Large intestine (tissue), 3 donors: ENCODE measurements around the gene SGMS1. TPM values are rescaled to one million over a fixed set of nuclear protein-coding genes. Genes with fewer than 3 reads are reported as not detected.

Experiments
- DNase-seq, 2 donors: peaks; one replicate each; pipeline versions ENCODE4 v3.0.0 to v3.0.0-alpha.2; 2013
- H3K27ac ChIP-seq: one replicate; pipeline ENCODE4 v1.5.1; 2013; ENCODE audit warnings: low read length
- H3K27me3 ChIP-seq: 2 replicates; pipeline ENCODE4 v1.6.1; 2013; ENCODE audit warnings: low read length; ENCODE audit not compliant: control insufficient read depth, insufficient read depth
- H3K36me3 ChIP-seq: 2 replicates; pipeline ENCODE4 v1.6.1; 2013; ENCODE audit warnings: low read length; ENCODE audit not compliant: control insufficient read depth, insufficient read depth
- H3K4me1 ChIP-seq: one replicate; pipeline ENCODE4 v1.6.1; 2013; ENCODE audit warnings: low read length; ENCODE audit not compliant: control insufficient read depth, insufficient read depth
- H3K4me3 ChIP-seq: one replicate; pipeline ENCODE4 v1.5.1; 2013; ENCODE audit warnings: low read length
- H3K9me3 ChIP-seq: one replicate; pipeline ENCODE4 v1.6.1; 2013; ENCODE audit warnings: mild to moderate bottlenecking, low read depth, low read length, moderate library complexity; ENCODE audit not compliant: control insufficient read depth
- WGBS: methylation state at CpG from one replicate; pipeline ENCODE4 v1.1.5; 2013; ENCODE audit warnings: low lambda C conversion rate; ENCODE audit not compliant: insufficient coverage; 5-methylcytosine and 5-hydroxymethylcytosine counted together
- polyA plus RNA-seq: library from polyadenylated mRNA; unstranded; fragments of 120-200 nt; gene quantifications from one replicate; pipeline ENCODE4 v1.2.1, GENCODE V29; 2013

SGMS1 gene
- polyA plus RNA-seq, 1 donor = 22.8 TPM

- H3K4me1 ChIP-seq = no peaks in the 10 kb centered on the region
- H3K4me3 ChIP-seq = no peak overlapping the region
- no peak for DNase-seq
- H3K27ac ChIP-seq = no peak overlapping the region
- no peaks in the 10 kb centered on the region for H3K36me3 ChIP-seq
- no CpG with 5 or more reads among the region's 3 CpGs for WGBS
- H3K27me3 ChIP-seq = no peaks in the 10 kb centered on the region
- H3K9me3 ChIP-seq = no peaks in the 10 kb centered on the region
Measured at GRCh38 chr10:50596897-50597296, 26.9 kb downstream of the SGMS1 start.

GRCh38 chr10:50596456-50596855 is 27.3 kb downstream of the SGMS1 start:
- no CpG with 5 or more reads among the region's 2 CpGs for WGBS
- H3K4me1 ChIP-seq = no peaks in the 10 kb centered on the region

GRCh38 chr10:50595785-50596184 is 28.0 kb downstream of the SGMS1 start:
- no CpG with 5 or more reads among the region's 3 CpGs for WGBS
- Histone ChIP-seq H3K27me3 (no peaks in the 10 kb centered on the region), H3K9me3 (no peaks in the 10 kb centered on the region), H3K4me3 (no peak overlapping the region), H3K27ac (no peak overlapping the region), H3K4me1 (no peaks in the 10 kb centered on the region), H3K36me3 (no peaks in the 10 kb centered on the region)
- DNase-seq = no peak

More at GRCh38 chr10:50596456-50596855, 27.3 kb downstream of the SGMS1 start:
- H3K4me3 ChIP-seq = no peak overlapping the region
- no peaks in the 10 kb centered on the region for H3K36me3 ChIP-seq
- H3K27ac ChIP-seq = no peak overlapping the region
- no peak for DNase-seq
- no peaks in the 10 kb centered on the region for H3K9me3 ChIP-seq
- H3K27me3 ChIP-seq = no peaks in the 10 kb centered on the region

- Histone ChIP-seq H3K27ac (no peak overlapping the region), H3K9me3 (no peaks in the 10 kb centered on the region), H3K36me3 (peaks cover 9% of the 10 kb centered on the region), H3K4me3 (no peak overlapping the region), H3K4me1 (no peaks in the 10 kb centered on the region), H3K27me3 (no peaks in the 10 kb centered on the region)
- no peak for DNase-seq
- 100% methylated on average over 1 of the region's 6 CpGs for WGBS
Measured at GRCh38 chr10:50593523-50594376, 30.0 kb downstream of the SGMS1 start.

GRCh38 chr10:50592961-50593418 is 30.8 kb downstream of the SGMS1 start:
- Histone ChIP-seq H3K4me3 (no peak overlapping the region), H3K27ac (no peak overlapping the region), H3K36me3 (peaks cover 9% of the 10 kb centered on the region), H3K9me3 (no peaks in the 10 kb centered on the region), H3K4me1 (no peaks in the 10 kb centered on the region), H3K27me3 (no peaks in the 10 kb centered on the region)
- DNase-seq = no peak
- no CpG with 5 or more reads among the region's 7 CpGs for WGBS

- Histone ChIP-seq H3K9me3 (no peaks in the 10 kb centered on the region), H3K36me3 (peaks cover 13% of the 10 kb centered on the region), H3K4me1 (no peaks in the 10 kb centered on the region), H3K27me3 (no peaks in the 10 kb centered on the region), H3K4me3 (no peak overlapping the region), H3K27ac (no peak overlapping the region)
- WGBS = no CpG with 5 or more reads among the region's 4 CpGs
- no peak for DNase-seq
Measured at GRCh38 chr10:50590935-50591334, 32.8 kb downstream of the SGMS1 start.

- no CpG with 5 or more reads among the region's 1 CpG for WGBS
- Histone ChIP-seq H3K27ac (no peak overlapping the region), H3K9me3 (no peaks in the 10 kb centered on the region), H3K36me3 (peaks cover 13% of the 10 kb centered on the region), H3K27me3 (no peaks in the 10 kb centered on the region), H3K4me3 (no peak overlapping the region), H3K4me1 (peaks cover 9% of the 10 kb centered on the region)
- DNase-seq = no peak
Measured at GRCh38 chr10:50586740-50587088, 37.0 kb downstream of the SGMS1 start.

- Histone ChIP-seq H3K4me1 (peaks cover 9% of the 10 kb centered on the region), H3K27me3 (no peaks in the 10 kb centered on the region), H3K27ac (no peak overlapping the region), H3K9me3 (no peaks in the 10 kb centered on the region), H3K36me3 (peaks cover 13% of the 10 kb centered on the region), H3K4me3 (no peak overlapping the region)
- no peak for DNase-seq
- no CpG with 5 or more reads among the region's 6 CpGs for WGBS
Measured at GRCh38 chr10:50585921-50586739, 37.6 kb downstream of the SGMS1 start.

- Histone ChIP-seq H3K36me3 (peaks cover 4% of the 10 kb centered on the region), H3K9me3 (no peaks in the 10 kb centered on the region), H3K27me3 (no peaks in the 10 kb centered on the region), H3K4me1 (peaks cover 38% of the 10 kb centered on the region), H3K4me3 (no peak overlapping the region), H3K27ac (no peak overlapping the region)
- 100% methylated on average over 1 of the region's 2 CpGs for WGBS
- no peak for DNase-seq
Measured at GRCh38 chr10:50582766-50583762, 40.7 kb downstream of the SGMS1 start.

GRCh38 chr10:50582046-50582445 is 41.7 kb downstream of the SGMS1 start:
- no peak for DNase-seq
- Histone ChIP-seq H3K4me1 (peaks cover 48% of the 10 kb centered on the region), H3K27ac (no peak overlapping the region), H3K4me3 (no peak overlapping the region), H3K36me3 (no peaks in the 10 kb centered on the region), H3K27me3 (no peaks in the 10 kb centered on the region), H3K9me3 (no peaks in the 10 kb centered on the region)
- no CpG with 5 or more reads among the region's 5 CpGs for WGBS
